Forelimb muscle (tissue), 1 donor: ENCODE measurements around the gene SOCS2. TPM values are rescaled to one million over a fixed set of nuclear protein-coding genes. Genes with fewer than 3 reads are reported as not detected.
A peak's percentile ranks its signal among the peaks of the same experiment; 100 is the strongest.

Source experiments
- DNase-seq: peaks from one replicate; pipeline ENCODE4 v3.0.0-alpha.2; 2013; ENCODE audit warnings: low read depth
- polyA plus RNA-seq: library from polyadenylated mRNA; unstranded; fragments of 120-200 nt; gene quantifications from one replicate; pipeline ENCODE4 v1.2.1, GENCODE V29; 2013; ENCODE audit not compliant: insufficient read length

Gene SOCS2
- polyA plus RNA-seq, 1 donor: 14.8 TPM

GRCh38 chr12:93567174-93567573 is 5.3 kb upstream of the SOCS2 start:
- DNase-seq: no peak

DNA sequence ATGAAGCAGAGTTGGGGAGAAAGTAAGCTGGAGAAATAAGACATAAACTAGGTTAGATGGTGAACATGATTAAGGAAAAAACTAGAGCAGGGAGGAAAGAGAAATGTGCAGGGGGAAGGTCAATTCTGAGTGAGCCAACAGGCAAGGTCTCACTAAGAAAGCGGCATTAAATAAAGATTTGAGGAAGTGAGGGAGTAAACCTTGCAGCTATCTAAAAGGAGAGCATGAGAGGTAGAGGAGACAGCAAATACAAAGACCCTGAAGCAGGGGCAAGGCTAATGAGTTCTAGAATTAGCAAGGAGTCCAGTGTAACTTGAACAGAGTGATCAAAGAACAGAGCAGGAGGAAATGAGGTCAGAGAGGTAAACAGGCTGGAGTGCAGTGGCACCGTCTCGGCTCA is 4.4 kb upstream of the SOCS2 start:
- no peak for DNase-seq

GRCh38 chr12:93569301-93569655 is 3.2 kb upstream of the SOCS2 start:
- DNase-seq: no peak

DNA sequence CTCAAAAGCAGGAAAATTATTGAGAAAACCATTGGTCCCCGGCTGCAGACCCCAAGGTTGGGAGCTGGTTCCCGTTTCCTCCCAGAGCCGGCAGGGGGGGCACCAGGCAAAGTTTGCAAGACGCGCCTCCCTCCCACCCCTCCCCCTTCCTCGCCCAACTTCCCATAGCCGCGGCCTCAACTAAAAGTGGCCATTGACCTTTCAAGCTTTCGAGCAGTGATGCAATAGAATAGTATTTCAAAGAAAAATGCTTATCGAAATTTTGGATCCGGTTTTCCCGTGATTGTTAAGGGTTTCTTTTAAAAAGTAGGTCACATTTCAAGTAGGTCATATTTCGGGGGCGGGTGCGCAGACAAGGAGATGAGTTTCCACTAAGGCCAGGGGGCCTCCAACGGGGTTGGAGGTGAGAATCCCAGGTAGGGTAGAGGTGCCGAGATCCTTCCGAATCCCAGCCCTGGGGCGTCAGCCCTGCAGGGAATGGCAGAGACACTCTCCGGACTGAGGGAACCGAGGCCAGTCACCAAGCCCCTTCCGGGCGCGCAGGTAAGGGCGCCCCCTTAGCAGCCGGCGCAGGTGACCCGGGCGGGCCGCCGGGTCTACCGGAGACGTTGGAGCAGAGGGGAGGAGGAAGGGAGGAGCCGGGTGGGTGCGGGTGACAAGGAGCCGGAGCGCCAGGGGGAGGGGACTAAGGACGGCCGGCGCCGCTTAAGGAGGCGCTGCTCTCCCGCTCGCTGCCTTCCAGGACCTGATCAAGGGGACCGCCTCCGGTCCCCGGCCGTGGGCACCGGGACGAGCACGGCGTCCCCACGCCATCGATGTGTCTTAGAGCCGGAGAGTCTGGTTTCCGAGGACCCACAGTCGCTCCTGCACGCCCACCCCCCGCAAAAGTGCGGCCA is 2.6 kb upstream of the SOCS2 start:
- peak; percentile 67 for DNase-seq

GRCh38 chr12:93570552-93571364 is 1.7 kb upstream of the SOCS2 start:
- DNase-seq: peak; percentile 91

GRCh38 chr12:93571365-93571924 is 1.0 kb upstream of the SOCS2 start:
- no peak for DNase-seq

DNA sequence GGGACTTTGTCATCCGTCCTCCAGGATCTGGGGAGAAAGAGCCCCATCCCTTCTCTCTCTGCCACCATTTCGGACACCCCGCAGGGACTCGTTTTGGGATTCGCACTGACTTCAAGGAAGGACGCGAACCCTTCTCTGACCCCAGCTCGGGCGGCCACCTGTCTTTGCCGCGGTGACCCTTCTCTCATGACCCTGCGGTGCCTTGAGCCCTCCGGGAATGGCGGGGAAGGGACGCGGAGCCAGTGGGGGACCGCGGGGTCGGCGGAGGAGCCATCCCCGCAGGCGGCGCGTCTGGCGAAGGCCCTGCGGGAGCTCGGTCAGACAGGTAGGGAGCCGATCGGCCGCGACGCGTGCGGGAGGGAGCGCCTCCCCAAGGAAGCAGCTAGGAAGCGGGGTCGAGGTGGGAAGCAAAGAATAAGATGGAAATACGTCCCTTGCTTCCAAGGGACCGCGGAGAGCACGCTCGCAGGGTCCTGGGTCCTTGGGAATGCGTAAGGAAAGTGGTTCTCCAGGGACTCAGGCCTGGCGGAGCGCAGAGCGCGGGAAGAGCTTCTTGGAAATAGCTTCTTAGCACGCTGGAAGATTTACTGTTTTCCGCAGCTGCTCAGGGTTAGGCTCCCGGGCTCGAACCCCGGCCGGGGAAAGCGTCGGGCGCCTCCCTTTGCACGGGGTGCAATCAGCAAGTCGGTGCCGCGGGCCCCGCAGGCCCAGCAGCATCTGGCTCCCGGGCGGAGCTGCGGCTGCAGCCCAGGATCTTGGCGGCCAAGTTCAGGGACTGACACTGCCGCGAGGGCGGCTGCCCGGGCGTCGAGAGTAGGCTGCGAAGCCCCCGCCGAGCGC is 457 bp downstream of the SOCS2 start:
- DNase-seq: no peak

DNA sequence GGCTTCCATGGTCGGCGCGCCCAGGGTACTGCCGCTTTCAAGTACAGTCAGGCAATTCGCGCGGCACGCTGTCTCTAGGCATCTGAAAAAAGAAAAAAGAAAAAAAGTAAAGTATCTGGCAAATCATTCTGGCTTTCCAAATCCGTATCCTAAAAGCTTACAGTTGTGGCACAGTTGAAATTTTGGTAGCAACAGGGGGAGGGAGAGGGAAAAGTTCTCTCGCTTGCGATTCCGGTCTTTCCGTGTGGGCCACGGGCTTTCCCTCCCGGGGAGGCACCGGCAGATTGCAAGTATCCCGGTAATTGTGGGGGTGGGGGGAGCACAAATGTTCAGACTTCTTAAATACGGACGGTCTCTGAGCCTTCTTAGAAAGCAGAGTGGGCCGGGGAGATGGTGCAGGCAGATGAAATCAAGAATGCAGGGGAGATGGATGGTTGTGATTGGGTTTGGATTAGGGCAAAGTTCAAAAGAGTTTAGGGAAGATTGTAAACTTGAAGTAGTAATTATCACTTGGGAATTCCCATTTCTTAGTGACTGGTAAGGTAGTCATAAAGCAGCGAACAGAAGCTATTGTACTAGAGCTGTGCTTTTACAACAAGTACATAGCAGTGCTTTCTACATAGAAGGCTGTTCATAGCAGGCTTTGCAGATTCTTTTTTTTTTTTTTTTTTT is 1.2 kb downstream of the SOCS2 start:
- no peak for DNase-seq

DNA sequence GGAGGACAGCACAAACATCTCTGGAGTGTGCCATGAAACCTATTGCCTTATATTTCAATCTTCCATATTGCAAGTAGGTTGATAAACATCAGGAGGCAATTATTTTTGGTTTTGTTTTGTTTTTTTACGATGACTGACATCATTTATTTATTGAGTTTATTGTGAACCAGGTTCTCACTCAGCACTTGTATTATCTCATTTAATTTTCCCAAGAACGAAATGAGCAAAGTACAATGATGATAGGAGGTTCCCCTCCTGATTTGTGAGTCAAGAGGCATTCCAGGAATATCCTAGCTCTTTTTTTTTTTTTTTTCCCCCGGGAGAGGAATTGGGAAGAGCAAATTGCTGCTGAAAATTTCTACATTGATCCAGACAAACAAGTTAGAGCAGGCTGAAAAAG is 4.7 kb downstream of the SOCS2 start:
- DNase-seq: no peak

DNA sequence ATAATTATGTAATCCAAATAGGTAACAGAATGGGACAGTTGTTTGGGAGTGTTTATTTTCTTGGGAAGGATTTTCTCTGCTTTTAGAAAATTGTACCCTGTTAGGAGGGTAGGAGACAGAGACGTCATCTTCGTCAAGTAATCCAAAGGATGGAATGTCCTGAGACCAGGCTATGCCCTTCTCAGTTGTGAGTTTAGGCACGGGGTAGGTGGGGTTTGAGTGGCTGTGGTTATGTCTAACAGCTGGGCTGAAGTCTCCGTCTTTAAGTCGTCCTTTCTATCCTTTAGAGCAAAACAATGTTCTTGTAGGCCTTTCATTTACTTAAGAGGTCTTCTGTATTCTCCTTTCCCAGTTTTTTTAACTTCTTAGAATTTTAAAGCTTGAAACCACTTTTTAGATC is 5.7 kb downstream of the SOCS2 start:
- no peak for DNase-seq

- no peak for DNase-seq
Observed at GRCh38 chr12:93580682-93581081, 8.2 kb downstream of the SOCS2 start.

GRCh38 chr12:93581370-93581769 is 8.9 kb downstream of the SOCS2 start:
- no peak for DNase-seq

DNA sequence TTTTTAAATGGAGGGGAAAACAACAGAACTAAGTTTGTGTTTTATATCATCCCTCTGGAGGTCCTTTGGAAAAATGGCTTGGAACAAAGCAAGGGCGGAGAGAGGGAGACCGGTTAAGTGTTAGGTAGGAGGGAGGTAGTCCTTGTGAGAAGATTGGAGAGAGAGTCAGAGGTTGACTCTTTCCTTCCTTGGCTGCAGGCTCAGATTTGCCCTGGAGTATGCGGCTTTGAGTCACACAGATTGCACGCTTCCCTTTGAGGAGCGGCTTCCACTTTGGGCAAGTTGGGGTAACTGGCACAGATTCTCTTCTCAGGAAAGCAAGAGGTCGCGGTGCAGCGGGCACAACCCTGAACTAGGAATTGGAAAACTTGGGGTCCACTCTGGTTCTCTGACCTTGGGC is 9.9 kb downstream of the SOCS2 start:
- no peak for DNase-seq

GRCh38 chr12:93583627-93584392 is 11.3 kb downstream of the SOCS2 start:
- DNase-seq: no peak

DNA sequence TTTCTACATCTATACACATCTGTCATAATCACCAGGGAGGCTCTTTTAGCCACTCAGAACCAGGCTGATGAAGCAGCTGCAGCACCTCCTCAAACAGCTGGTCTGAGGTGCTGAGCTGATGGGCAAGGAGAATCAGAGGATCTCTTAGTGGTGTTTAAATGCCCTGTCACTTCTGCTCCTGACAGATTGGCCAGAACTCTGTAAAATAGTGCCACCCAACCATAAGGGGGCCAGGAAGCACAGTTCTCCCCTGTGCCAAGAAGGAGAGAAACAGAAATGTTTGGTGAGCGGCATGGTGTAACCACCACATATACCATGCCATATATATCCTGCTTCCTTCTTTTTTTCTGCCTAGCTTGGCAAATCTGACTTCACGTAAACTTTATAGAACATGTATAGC is 12.8 kb downstream of the SOCS2 start:
- DNase-seq: no peak

- DNase-seq: no peak
Observed at GRCh38 chr12:93587611-93588010, 15.1 kb downstream of the SOCS2 start.

GRCh38 chr12:93589081-93589480 is 16.6 kb downstream of the SOCS2 start:
- no peak for DNase-seq

DNA sequence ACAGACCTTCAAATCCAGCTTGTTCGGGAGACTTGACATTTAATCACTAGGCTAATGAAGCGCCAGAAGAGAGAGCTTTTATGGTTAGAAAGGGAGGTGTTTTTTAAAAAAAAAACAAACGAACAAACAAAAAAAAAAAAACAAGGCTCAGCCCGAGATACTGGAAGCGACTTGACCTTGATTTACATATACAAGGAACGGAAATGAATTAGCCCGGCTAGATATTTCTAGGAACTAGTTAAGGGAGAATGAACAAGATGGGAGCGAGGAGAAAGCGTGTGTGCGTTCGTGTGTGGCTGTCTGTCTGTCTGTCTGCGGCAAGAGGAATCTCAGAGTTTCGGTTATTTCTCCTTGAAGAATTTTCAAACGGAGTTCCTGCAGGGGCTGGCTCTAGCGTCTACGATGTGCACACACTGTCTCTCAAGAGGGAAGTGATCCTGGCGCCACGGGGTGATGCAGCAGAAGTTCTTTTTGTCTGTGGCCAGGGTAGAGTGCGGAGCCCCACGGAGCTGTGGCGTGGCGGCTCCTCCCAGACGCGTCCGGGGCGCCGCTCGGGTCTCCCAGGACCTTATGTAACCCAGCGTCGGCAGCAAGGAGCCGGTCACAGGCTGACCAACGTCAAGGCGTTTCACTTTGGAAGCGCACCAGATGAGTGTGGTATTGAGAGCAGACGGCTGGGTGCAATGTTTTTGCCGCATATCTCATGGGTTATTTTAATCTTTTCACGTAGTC is 18.8 kb downstream of the SOCS2 start:
- no peak for DNase-seq

- DNase-seq: no peak
Observed at GRCh38 chr12:93592641-93593406, 20.3 kb downstream of the SOCS2 start.
